AG10803 (cell line): ENCODE measurements around the gene NR1I2.
A peak's percentile ranks its signal among the peaks of the same experiment; 100 is the strongest.

Experiments
- DNase-seq: peaks from one replicate; pipeline ENCODE4 v3.0.0; 2010; ENCODE audit warnings: low read depth
- H3K4me3 ChIP-seq: 2 replicates; pipeline ENCODE4 v1.5.1; 2011; ENCODE audit warnings: mild to moderate bottlenecking, low read length, control low read depth
- CTCF ChIP-seq: conservative IDR thresholded peaks from 2 replicates; pipeline ENCODE4 v1.5.1; 2011; ENCODE audit warnings: mild to moderate bottlenecking, low read length, control low read depth, inconsistent platforms

NR1I2 gene

GRCh38 chr3:119800844-119801243 lies 18.9 kb downstream of the NR1I2 start:
- no peak overlapping the region for H3K4me3 ChIP-seq
- no peak for TF ChIP-seq CTCF
- no peak for DNase-seq

- no peak for TF ChIP-seq CTCF
- DNase-seq: no peak
- H3K4me3 ChIP-seq: no peak overlapping the region
These were observed 26.3 kb downstream of the NR1I2 start for GRCh38 chr3:119808244-119808643.

GRCh38 chr3:119808843-119809242 lies 26.9 kb downstream of the NR1I2 start:
- H3K4me3 ChIP-seq: no peak overlapping the region
- DNase-seq: no peak
- TF ChIP-seq CTCF: no peak

GRCh38 chr3:119809249-119810017 lies 27.5 kb downstream of the NR1I2 start:
- no peak for TF ChIP-seq CTCF
- no peak for DNase-seq
- H3K4me3 ChIP-seq: peak overlapping the region; percentile 58

GRCh38 chr3:119810018-119810435 lies 28.1 kb downstream of the NR1I2 start:
- DNase-seq: peak; percentile 27
- peak; percentile 33 for TF ChIP-seq CTCF
- peak overlapping the region; percentile 58 for H3K4me3 ChIP-seq

GRCh38 chr3:119812491-119813058 lies 30.7 kb downstream of the NR1I2 start:
- no peak overlapping the region for H3K4me3 ChIP-seq
- no peak for TF ChIP-seq CTCF
- no peak for DNase-seq

GRCh38 chr3:119815716-119816115 lies 33.8 kb downstream of the NR1I2 start:
- no peak overlapping the region for H3K4me3 ChIP-seq
- no peak for TF ChIP-seq CTCF
- DNase-seq: no peak
